K562 (cell line): ENCODE results near the gene FAM83D. TPM values are rescaled to one million over a fixed set of nuclear protein-coding genes. Genes with fewer than 3 reads are reported as not detected.
A peak's percentile ranks its signal among the peaks of the same experiment; 100 is the strongest.
"Not testable (repeated sequence)": the region's sequence is repeated elsewhere in the genome, so short reads cannot be mapped to it uniquely, and the experiment has no call there.

ENCODE experiments used
- ATAC-seq: fragments of 200-7000 bp; cut with Tn5 transposase; 3 replicates; pipeline ENCODE4 v1.9.1; 2020; ENCODE audit warnings: moderate library complexity
- BruUV-seq: library from RNA; stranded (reverse); fragments of 400-500 nt; replicated peaks from 2 replicates; lab custom pipeline; 2021; lab: Mats Ljungman, UMichigan
- CTCF ChIA-PET: fragments of 300-600 bp; formaldehyde crosslinking; extraction: SDS; loops from one replicate; lab custom pipeline; 2021; ENCODE audit warnings: low intra/inter-chr PET ratio; lab: Yijun Ruan, JAX
- POLR2A ChIA-PET: fragments of 300-600, 350-650 bp; sonication (Branson Sonifier 250); formaldehyde crosslinking; extraction: SDS; loops from one replicate; lab custom pipeline; 2021; ENCODE audit warnings: antibody characterized with exemption, inconsistent platforms; lab: Yijun Ruan, JAX
- DNase-seq, 4 experiments: peaks; one replicate each; pipeline versions ENCODE4 v3.0.0 to v3.0.0-alpha.2; 2011 to 2018; ENCODE audit warnings: low spot score in 3 of 4, mixed read lengths in 3 of 4; ENCODE audit errors: extremely low read depth in 1 of 4
- FAIRE-seq: peaks from 2 replicates; lab custom pipeline; 2011; peaks lifted over from hg19 to GRCh38; lab: Jason Lieb, UNC
- H2AFZ ChIP-seq: 2 replicates; pipeline ENCODE4 v1.6.0; 2011; ENCODE audit warnings: low read depth, low read length, control low read depth, inconsistent platforms
- H3K27ac ChIP-seq: fragments of 200-600 bp; 3 replicates; pipeline ENCODE4 v1.8.0; 2011; ENCODE audit warnings: low read depth, mild to moderate bottlenecking, control low read depth, inconsistent platforms, low read length, moderate library complexity, mixed read lengths; ENCODE audit errors: extremely low read depth
- H3K27me3 ChIP-seq, 2 experiments: fragments of 300-600 bp in 1 of 2; 2 replicates in 1 of 2; 3 replicates in 1 of 2; pipeline versions ENCODE4 v1.6.0 to v1.8.0; 2011; ENCODE audit warnings: inconsistent platforms in 2 of 2, low read length in 2 of 2, mild to moderate bottlenecking in 1 of 2, mixed read lengths in 1 of 2, moderate library complexity in 1 of 2; ENCODE audit not compliant: control insufficient read depth in 2 of 2, insufficient read depth in 2 of 2
- H3K36me3 ChIP-seq: fragments of 300-600 bp; 3 replicates; pipeline ENCODE4 v1.8.0; 2011; ENCODE audit warnings: mild to moderate bottlenecking, low read length, inconsistent platforms; ENCODE audit not compliant: control insufficient read depth, insufficient read depth
- H3K4me1 ChIP-seq, 2 experiments: fragments of 200-600 bp in 1 of 2; replicated peaks in 1 of 2; 2 replicates in 1 of 2; 3 replicates in 1 of 2; pipeline versions ENCODE4 v1.5.1 to v1.8.0; 2011; ENCODE audit warnings: inconsistent platforms in 2 of 2, low read length in 2 of 2, mild to moderate bottlenecking in 1 of 2, mixed read lengths in 1 of 2, moderate library complexity in 1 of 2; ENCODE audit not compliant: control insufficient read depth in 2 of 2, insufficient read depth in 2 of 2
- H3K4me2 ChIP-seq: 2 replicates; pipeline ENCODE4 v1.6.1; 2011; ENCODE audit warnings: low read length, control low read depth, inconsistent platforms, mixed read lengths; ENCODE audit not compliant: insufficient read depth
- H3K4me3 ChIP-seq: fragments of 200-600 bp; sonication (generic), shearing (Covaris generic); 2 replicates; pipeline ENCODE4 v1.5.1; 2016; ENCODE audit warnings: control low read depth, inconsistent platforms
- H3K79me2 ChIP-seq: fragments of 200-600 bp; 3 replicates; pipeline ENCODE4 v1.8.0; 2011; ENCODE audit warnings: low read length, inconsistent platforms; ENCODE audit not compliant: control insufficient read depth, insufficient read depth
- H3K9ac ChIP-seq, 2 experiments: 2 replicates each; pipeline versions ENCODE4 v1.6.0 to v1.6.1; 2011; ENCODE audit warnings: low read depth in 2 of 2, low read length in 2 of 2, control low read depth in 1 of 2, inconsistent platforms in 1 of 2, mild to moderate bottlenecking in 1 of 2, mixed read lengths in 1 of 2; ENCODE audit not compliant: insufficient read depth in 1 of 2
- H3K9me1 ChIP-seq: one replicate; pipeline ENCODE4 v1.6.0; 2011; ENCODE audit warnings: inconsistent platforms, mild to moderate bottlenecking, low read length, moderate library complexity; ENCODE audit not compliant: control insufficient read depth, insufficient read depth
- H3K9me3 ChIP-seq: replicated peaks from 2 replicates; pipeline ENCODE4 v1.5.1; 2011; ENCODE audit warnings: low read depth, low read length, inconsistent platforms; ENCODE audit not compliant: control insufficient read depth, insufficient read depth
- H4K20me1 ChIP-seq: replicated peaks from 2 replicates; pipeline ENCODE4 v1.6.1; 2011; ENCODE audit warnings: low read length, inconsistent platforms, mixed read lengths; ENCODE audit not compliant: control insufficient read depth, insufficient read depth
- CEBPB ChIP-seq: fragments of 450-650 bp; IDR thresholded peaks from 2 replicates; pipeline ENCODE4 v1.6.1; 2016; ENCODE audit warnings: missing genetic modification characterization, missing compliant biosample characterization
- CEBPG ChIP-seq, 3 experiments: fragments of 200-800 bp in 1 of 3; sonication (Bioruptor generic) in 1 of 3; sonication (generic) in 1 of 3; formaldehyde crosslinking in 1 of 3; IDR thresholded peaks in 2 of 3; conservative IDR thresholded peaks in 1 of 3; 2 replicates each; pipeline versions ENCODE4 v1.6.1 to v1.8.0; 2016 to 2022; ENCODE audit warnings: missing compliant biosample characterization in 2 of 3, missing genetic modification characterization in 2 of 3, mild to moderate bottlenecking in 1 of 3, missing genetic modification reagents in 1 of 3
- SP1 ChIP-seq: sonication (generic); formaldehyde crosslinking; IDR thresholded peaks from 2 replicates; pipeline ENCODE4 v1.8.1; 2022; ENCODE audit warnings: mild to moderate bottlenecking, missing genetic modification reagents
- WGBS: fragments of 100-300 bp; shearing (Covaris generic); methylation state at CpG from one replicate; pipeline ENCODE4 v1.1.6; 2016; ENCODE audit warnings: low coverage, mixed read lengths; ENCODE audit not compliant: insufficient coverage; ENCODE audit errors: missing lambda C conversion rate; 5-methylcytosine and 5-hydroxymethylcytosine counted together
- in situ Hi-C: fragments of 300-500 bp; cut with MboI; formaldehyde crosslinking; loops from 4 replicates; pipeline ENCODE4 v1.15.0; 2018; ENCODE audit warnings: inconsistent platforms, mixed read lengths
- intact Hi-C: fragments of 100-400 bp; cut with micrococcal nuclease; formaldehyde crosslinking; loops from 2 replicates; pipeline ENCODE4 v1.14.2; 2022
- polyA plus RNA-seq, 8 experiments: library from polyadenylated mRNA; depleted of rRNA in 4 of 8; stranded (reverse) in 5 of 8; unstranded in 3 of 8; fragments of >200 nt; fragmentation: Nextera tagmentation in 2 of 8; fragmentation: Illumina TruSeq in 1 of 8; extraction: Ambion mirVana in 2 of 8; extraction: Trizol in 1 of 8; gene quantifications; 2 replicates each; pipeline versions ENCODE4 v1.2.1 to v1.2.3, GENCODE V29; 2011 to 2014; ENCODE audit warnings: inconsistent platforms in 1 of 8, missing spikeins in 1 of 8
- total RNA-seq, 7 experiments: library from RNA; depleted of rRNA in 6 of 7; stranded (reverse); fragments of >200 nt in 6 of 7; fragmentation: Illumina TruSeq in 2 of 7; extraction: Trizol in 2 of 7; gene quantifications; 2 replicates each; pipeline versions ENCODE4 v1.2.1 to v1.2.3, GENCODE V29; 2011 to 2021; ENCODE audit warnings: low replicate concordance in 1 of 7
- TF ChIP-seq, protein P1 (sequence below): sonication (generic); IDR thresholded peaks from 2 replicates; pipeline ENCODE4 v1.6.1; 2016

Gene FAM83D
- total and polyA plus RNA-seq, 9 of the 15 experiments (the other 6 are each of a cell fraction or from before 2014, with no cell fraction given): 8.2 to 66.1 (median 43.5) TPM

DNA sequence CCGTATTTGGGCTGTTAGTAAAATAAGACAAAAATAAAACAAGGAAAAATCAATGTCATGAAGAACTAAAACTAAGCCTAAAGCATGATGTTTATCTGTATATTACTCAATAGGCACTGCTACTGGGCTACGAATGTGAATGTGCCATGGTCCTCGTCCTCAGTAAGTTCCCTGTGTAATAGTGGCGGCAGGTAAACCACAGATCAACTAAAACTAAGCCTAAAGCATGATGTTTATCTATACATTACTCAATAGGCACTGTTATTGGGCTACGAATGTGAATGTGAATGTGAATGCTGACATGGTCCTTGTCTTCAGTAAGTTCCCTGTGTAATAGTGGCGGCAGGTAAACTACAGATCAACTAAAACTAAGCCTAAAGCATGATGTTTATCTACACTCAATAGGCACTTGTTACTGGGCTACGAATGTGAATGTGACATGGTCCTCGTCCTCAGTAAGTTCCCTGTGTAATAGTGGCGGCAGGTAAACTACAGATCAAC, 34.0 kb downstream of the FAM83D start:
- H3K27me3 ChIP-seq, CTCF ChIA-PET, in situ Hi-C loops, BruUV-seq, ATAC-seq: not testable (repeated sequence)
- peak; percentile 75 for FAIRE-seq
- H3K4me2 ChIP-seq: peak overlapping the region; percentile 97
- 31% methylated on average over 8 of the region's 9 CpGs for WGBS
- peak overlapping the region in 1 of 2 experiments; percentile 90; a peak in 2 of 4 replicates for H3K9ac ChIP-seq
- peaks cover 12% of the 10 kb centered on the region; the same call in 1 of the 3 replicates for H3K36me3 ChIP-seq
- TF ChIP-seq SP1 (CRISPR knock-in tag) (0 out of 2 replicates have a peak, but pooled peaks have one; percentile 23), CEBPB (tag) (peak; percentile 73), CEBPG (CRISPR knock-in tag; IDR thresholded peaks at IDR 0.05) (peak; percentile 48; the same call in 1 of the 2 replicates), CEBPG (tag; conservative IDR thresholded peaks at IDR 0.05 in 1 of 2, IDR thresholded peaks at IDR 0.05 in 1 of 2) (peak in 1 of 2 experiments; percentile 43; a peak in 1 of 4 replicates)
- TF ChIP-seq, protein P1, sequence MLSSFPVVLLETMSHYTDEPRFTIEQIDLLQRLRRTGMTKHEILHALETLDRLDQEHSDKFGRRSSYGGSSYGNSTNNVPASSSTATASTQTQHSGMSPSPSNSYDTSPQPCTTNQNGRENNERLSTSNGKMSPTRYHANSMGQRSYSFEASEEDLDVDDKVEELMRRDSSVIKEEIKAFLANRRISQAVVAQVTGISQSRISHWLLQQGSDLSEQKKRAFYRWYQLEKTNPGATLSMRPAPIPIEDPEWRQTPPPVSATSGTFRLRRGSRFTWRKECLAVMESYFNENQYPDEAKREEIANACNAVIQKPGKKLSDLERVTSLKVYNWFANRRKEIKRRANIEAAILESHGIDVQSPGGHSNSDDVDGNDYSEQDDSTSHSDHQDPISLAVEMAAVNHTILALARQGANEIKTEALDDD: peak; percentile 93
- TF ChIP-seq, all 486 proteins: peak for 4; not testable (repeated sequence) for 482
- Histone ChIP-seq H3K4me1 (peaks cover 10 to 13% of the 10 kb centered on the region in 2 experiments; a peak in 4 of 5 replicates), H2AFZ (peak overlapping the region; percentile 70), H3K27ac (peak overlapping the region; percentile 94), H3K79me2 (peaks cover 46% of the 10 kb centered on the region)
- not testable (repeated sequence) for H3K4me3 ChIP-seq, H4K20me1 ChIP-seq, H3K9me1 ChIP-seq, H3K9me3 ChIP-seq, DNase-seq
- intact Hi-C loops: loop anchor here (5.0 kb wide), 2 partner anchors 37 to 213 kb away; partner anchors contain the start of gene ACTR5
- POLR2A ChIA-PET: interaction anchor here (1.3 to 3.3 kb wide), 3 partner anchors 14 to 32 kb away, joined by 8 to 46 read pairs (median 8); partner anchors contain the start of gene FAM83D
